Fibroblast of lung (primary cell): Measurements from ENCODE around the gene ZNF302.

ENCODE experiments used
- CTCF ChIP-seq, 2 donors: IDR thresholded peaks in 1 of 2; conservative IDR thresholded peaks in 1 of 2; 1 replicate in 1 of 2; 2 replicates in 1 of 2; pipeline ENCODE4 v1.5.1; 2011 to 2012; ENCODE audit warnings: low read length in 2 of 2, control low read depth in 1 of 2, inconsistent platforms in 1 of 2, low read depth in 1 of 2, mild to moderate bottlenecking in 1 of 2
- EZH2 ChIP-seq: IDR thresholded peaks from 2 replicates; pipeline ENCODE4 v1.5.1; 2012; ENCODE audit warnings: low read length, control low read depth, mild to moderate bottlenecking; ENCODE audit errors: missing control alignments

GRCh38 chr19:34725400-34725799 is 47.9 kb downstream of the ZNF302 start:
- TF ChIP-seq CTCF (conservative IDR thresholded peaks at IDR 0.05 in 1 of 2, IDR thresholded peaks at IDR 0.05 in 1 of 2; ENCODE audit: low read depth in 1 of 2, low read length in 2 of 2) (no peak), EZH2 (no peak)
